GM12878 (cell line): Measurements from ENCODE around the gene RNF169. TPM values are rescaled to one million over a fixed set of nuclear protein-coding genes. Genes with fewer than 3 reads are reported as not detected.

ENCODE experiments used
- ATAC-seq: fragments of 200-7000 bp; cut with Tn5 transposase; 3 replicates; pipeline ENCODE4 v1.9.1; 2020; ENCODE audit warnings: mild to moderate bottlenecking, moderate library complexity
- BruUV-seq: library from RNA; stranded (reverse); fragments of 400-500 nt; replicated peaks from 2 replicates; lab custom pipeline; 2021; lab: Mats Ljungman, UMichigan
- CTCF ChIA-PET: fragments of 300-600 bp; sonication (Branson Sonifier 250); formaldehyde crosslinking; extraction: SDS; loops from one replicate; lab custom pipeline; 2021; ENCODE audit warnings: inconsistent platforms; lab: Yijun Ruan, JAX
- POLR2A ChIA-PET: fragments of 350-600 bp; formaldehyde crosslinking; extraction: SDS; loops from one replicate; lab custom pipeline; 2021; ENCODE audit warnings: inconsistent platforms; lab: Charles Lee
- RAD21 ChIA-PET: fragments of 300-600 bp; sonication (Branson Sonifier 250); formaldehyde crosslinking; loops from one replicate; lab custom pipeline; 2023; ENCODE audit warnings: antibody characterized with exemption; ENCODE audit not compliant: unreplicated experiment; lab: Charles Lee
- SMC1A ChIA-PET: fragments of 300-600 bp; sonication (Branson Sonifier 250); formaldehyde crosslinking; loops from one replicate; lab custom pipeline; 2023; ENCODE audit not compliant: unreplicated experiment, uncharacterized antibody; lab: Charles Lee
- DNase-seq: peaks from one replicate; pipeline ENCODE4 v3.0.0-alpha.2; 2011; ENCODE audit warnings: low read depth, low spot score
- FAIRE-seq: peaks from 3 replicates; lab custom pipeline; 2011; peaks lifted over from hg19 to GRCh38; lab: Jason Lieb, UNC
- H2AFZ ChIP-seq: 2 replicates; pipeline ENCODE4 v1.6.0; 2011; ENCODE audit warnings: low read depth, low read length, control low read depth; ENCODE audit not compliant: control insufficient read depth
- H3K27ac ChIP-seq: 2 replicates; pipeline ENCODE4 v1.5.1; 2011; ENCODE audit warnings: control low read depth; ENCODE audit not compliant: control insufficient read depth, insufficient read depth
- H3K27me3 ChIP-seq, 2 experiments: replicated peaks in 1 of 2; 2 replicates each; pipeline versions ENCODE4 v1.6.0 to v1.6.1; 2011; ENCODE audit warnings: low read length in 1 of 2; ENCODE audit not compliant: control insufficient read depth in 2 of 2, insufficient read depth in 2 of 2
- H3K36me3 ChIP-seq, 2 experiments: 2 replicates each; pipeline ENCODE4 v1.5.1; 2011; ENCODE audit warnings: low read length in 1 of 2; ENCODE audit not compliant: control insufficient read depth in 2 of 2, insufficient read depth in 2 of 2
- H3K4me1 ChIP-seq: 2 replicates; pipeline ENCODE4 v1.6.1; 2011; ENCODE audit warnings: mild to moderate bottlenecking, low read length, moderate library complexity, mixed read lengths; ENCODE audit not compliant: control insufficient read depth, insufficient read depth
- H3K4me2 ChIP-seq: 2 replicates; pipeline ENCODE4 v1.6.0; 2011; ENCODE audit warnings: control low read depth; ENCODE audit not compliant: control insufficient read depth, insufficient read depth
- H3K4me3 ChIP-seq: fragments of 200-600 bp; sonication (generic); 2 replicates; pipeline ENCODE4 v1.5.1; 2016
- H3K79me2 ChIP-seq: 2 replicates; pipeline ENCODE4 v1.6.0; 2011; ENCODE audit warnings: low read length; ENCODE audit not compliant: control insufficient read depth, insufficient read depth
- H3K9ac ChIP-seq: 2 replicates; pipeline ENCODE4 v1.8.0; 2011; ENCODE audit warnings: low read length, control low read depth, mixed read lengths; ENCODE audit not compliant: control insufficient read depth, insufficient read depth
- H3K9me3 ChIP-seq: replicated peaks from 3 replicates; pipeline ENCODE4 v1.5.1; 2011; ENCODE audit warnings: mild to moderate bottlenecking, low read length; ENCODE audit not compliant: control insufficient read depth, insufficient read depth
- H4K20me1 ChIP-seq: 2 replicates; pipeline ENCODE4 v1.6.0; 2011; ENCODE audit not compliant: control insufficient read depth, insufficient read depth
- BACH1 ChIP-seq: fragments of 450-650 bp; IDR thresholded peaks from 2 replicates; pipeline ENCODE4 v1.6.1; 2017; ENCODE audit warnings: mild to moderate bottlenecking, borderline replicate concordance
- CTCF ChIP-seq, 3 experiments: IDR thresholded peaks in 2 of 3; conservative IDR thresholded peaks in 1 of 3; 2 replicates each; pipeline ENCODE4 v1.5.1; 2011; ENCODE audit warnings: low read depth in 3 of 3, low read length in 3 of 3, mild to moderate bottlenecking in 3 of 3, control low read depth in 2 of 3, moderate library complexity in 2 of 3, inconsistent platforms in 1 of 3, mixed read lengths in 1 of 3; ENCODE audit not compliant: control insufficient read depth in 2 of 3, insufficient read depth in 1 of 3; ENCODE audit errors: extremely low read depth in 1 of 3
- CUX1 ChIP-seq: IDR thresholded peaks from 2 replicates; pipeline ENCODE4 v1.6.1; 2012; ENCODE audit warnings: improper control_type of control experiment, low read depth, low read length; ENCODE audit not compliant: insufficient replicate concordance
- EGR1 ChIP-seq, 2 experiments: IDR thresholded peaks; 1 replicate in 1 of 2; 2 replicates in 1 of 2; pipeline ENCODE4 v1.6.1; 2011 to 2012; ENCODE audit warnings: low read depth in 2 of 2, low read length in 2 of 2, borderline replicate concordance in 1 of 2, mild to moderate bottlenecking in 1 of 2, moderate library complexity in 1 of 2
- MTA2 ChIP-seq: fragments of 450-650 bp; IDR thresholded peaks from 2 replicates; pipeline ENCODE4 v1.6.1; 2016; ENCODE audit warnings: low read depth, mild to moderate bottlenecking, moderate library complexity
- PAX8 ChIP-seq: fragments of 450-650 bp; IDR thresholded peaks from 2 replicates; pipeline ENCODE4 v1.6.1; 2017; ENCODE audit warnings: mild to moderate bottlenecking, moderate library complexity
- RAD51 ChIP-seq: fragments of 450-650 bp; IDR thresholded peaks from 2 replicates; pipeline ENCODE4 v1.6.1; 2016; ENCODE audit warnings: moderate library complexity, mild to moderate bottlenecking, inconsistent platforms
- RCOR1 ChIP-seq: conservative IDR thresholded peaks from 2 replicates; pipeline ENCODE4 v1.6.1; 2012; ENCODE audit warnings: low read depth, low read length, improper control_type of control experiment
- SMAD5 ChIP-seq: IDR thresholded peaks from 2 replicates; pipeline ENCODE4 v1.6.1; 2016; ENCODE audit warnings: antibody characterized with exemption, low read depth
- ZNF207 ChIP-seq: fragments of 450-650 bp; IDR thresholded peaks from 2 replicates; pipeline ENCODE4 v1.6.1; 2014; ENCODE audit warnings: antibody characterized with exemption, mild to moderate bottlenecking, borderline replicate concordance
- ZNF622 ChIP-seq: fragments of 450-650 bp; IDR thresholded peaks from 2 replicates; pipeline ENCODE4 v1.6.1; 2017; ENCODE audit warnings: mild to moderate bottlenecking, inconsistent platforms
- ZSCAN29 ChIP-seq: fragments of 450-650 bp; IDR thresholded peaks from 2 replicates; pipeline ENCODE4 v1.6.1; 2017; ENCODE audit warnings: mild to moderate bottlenecking, moderate library complexity
- WGBS: methylation state at CpG from one replicate; pipeline ENCODE4 v1.1.6; 2016; ENCODE audit warnings: low lambda C conversion rate; ENCODE audit not compliant: insufficient replicate concordance, insufficient coverage; ENCODE audit errors: missing lambda C conversion rate; 5-methylcytosine and 5-hydroxymethylcytosine counted together
- in situ Hi-C: fragments of 300-500 bp; cut with MboI; formaldehyde crosslinking; loops from 9 replicates; pipeline ENCODE4 v1.14.3; 2018; ENCODE audit warnings: mixed read lengths
- intact Hi-C: fragments of 100-400 bp; cut with micrococcal nuclease; formaldehyde crosslinking; loops from one replicate; pipeline ENCODE4 v1.14.2; 2022; ENCODE audit not compliant: unreplicated experiment
- polyA plus RNA-seq, 11 experiments: library from polyadenylated mRNA; depleted of rRNA in 4 of 11; unstranded in 6 of 11; stranded (reverse) in 5 of 11; fragments of >200 nt; fragmentation: Nextera tagmentation in 4 of 11; fragmentation: Illumina TruSeq in 1 of 11; extraction: Ambion mirVana in 4 of 11; extraction: Trizol in 1 of 11; gene quantifications; 1 replicate in 1 of 11; 2 replicates in 10 of 11; pipeline versions ENCODE4 v1.2.1 to v1.2.3, GENCODE V29; 2011 to 2016; ENCODE audit warnings: inconsistent platforms in 2 of 11, missing spikeins in 2 of 11, low read depth in 1 of 11
- total RNA-seq, 4 experiments: library from RNA; depleted of rRNA in 3 of 4; stranded (reverse); fragments of >200 nt in 3 of 4; fragmentation: Illumina TruSeq in 1 of 4; extraction: Trizol in 1 of 4; gene quantifications; 2 replicates each; pipeline versions ENCODE4 v1.2.1 to v1.2.3, GENCODE V29; 2013 to 2021
- TF ChIP-seq, protein P1 (sequence below): IDR thresholded peaks from 2 replicates; pipeline ENCODE4 v1.6.1; 2012; ENCODE audit warnings: mild to moderate bottlenecking, low read depth, low read length

The RNF169 gene
- total and polyA plus RNA-seq, 10 of the 15 experiments (the other 5 are each of a cell fraction or from before 2014, with no cell fraction given): 0.32 to 13.2 (median 6.4) TPM

DNA sequence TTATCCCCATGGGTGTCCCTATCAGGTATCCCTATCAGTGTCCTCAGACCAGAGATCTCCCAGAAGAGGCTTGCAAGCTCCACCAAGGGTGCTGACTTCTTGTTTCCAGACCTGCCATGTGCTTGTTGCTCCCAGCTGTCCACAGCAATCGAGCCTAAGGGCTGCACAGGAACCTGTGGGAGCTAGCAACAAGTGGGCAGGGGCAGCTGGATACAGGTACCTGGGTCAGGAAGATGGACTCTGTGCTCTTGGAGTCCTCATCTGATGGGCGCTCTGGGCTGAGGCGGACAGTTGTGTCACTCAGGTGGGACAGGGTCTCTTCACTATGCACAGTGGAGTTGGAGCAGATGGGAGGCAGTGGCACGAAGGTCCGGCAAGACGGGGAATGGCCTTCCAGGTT is 99.2 kb downstream of the RNF169 start:
- RAD21 ChIA-PET: no interaction called here
- intact Hi-C loops (no loop called here), in situ Hi-C loops (no loop called here)
- Histone ChIP-seq H3K27me3 (no peaks in the 10 kb centered on the region), H3K27ac (no peak overlapping the region), H4K20me1 (no peaks in the 10 kb centered on the region), H3K4me2 (no peak overlapping the region), H3K4me3 (no peak overlapping the region), H3K36me3 (peaks cover 3 to 18% of the 10 kb centered on the region in 2 experiments; a peak in 3 of 4 replicates), H2AFZ (no peak overlapping the region), H3K9me3 (no peaks in the 10 kb centered on the region), H3K79me2 (no peaks in the 10 kb centered on the region), H3K9ac (no peak overlapping the region), H3K4me1 (no peaks in the 10 kb centered on the region)
- POLR2A ChIA-PET: no interaction called here
- ATAC-seq (no peak), FAIRE-seq (no peak), DNase-seq (no peak)
- SMC1A ChIA-PET: no interaction called here
- CTCF ChIA-PET: interaction anchor here (1.0 kb wide), 1 partner anchor 108 kb away, joined by 3 read pairs; no protein-coding TSS in a partner anchor
- WGBS: 88% methylated on average over 6 of the region's 6 CpGs
- BruUV-seq: no TSS peak
- TF ChIP-seq RCOR1: no peak
- TF ChIP-seq CUX1: no peak
- TF ChIP-seq SMAD5: no peak
- TF ChIP-seq ZSCAN29: no peak
- TF ChIP-seq CTCF (IDR thresholded peaks at IDR 0.05 in 2 of 3, conservative IDR thresholded peaks at IDR 0.05 in 1 of 3; ENCODE audit: control insufficient read depth in 2 of 3, extremely low read depth in 1 of 3, insufficient read depth in 1 of 3, low read depth in 3 of 3, low read length in 3 of 3): no peak
- TF ChIP-seq PAX8: no peak
- TF ChIP-seq ZNF207: no peak
- TF ChIP-seq, protein P1, sequence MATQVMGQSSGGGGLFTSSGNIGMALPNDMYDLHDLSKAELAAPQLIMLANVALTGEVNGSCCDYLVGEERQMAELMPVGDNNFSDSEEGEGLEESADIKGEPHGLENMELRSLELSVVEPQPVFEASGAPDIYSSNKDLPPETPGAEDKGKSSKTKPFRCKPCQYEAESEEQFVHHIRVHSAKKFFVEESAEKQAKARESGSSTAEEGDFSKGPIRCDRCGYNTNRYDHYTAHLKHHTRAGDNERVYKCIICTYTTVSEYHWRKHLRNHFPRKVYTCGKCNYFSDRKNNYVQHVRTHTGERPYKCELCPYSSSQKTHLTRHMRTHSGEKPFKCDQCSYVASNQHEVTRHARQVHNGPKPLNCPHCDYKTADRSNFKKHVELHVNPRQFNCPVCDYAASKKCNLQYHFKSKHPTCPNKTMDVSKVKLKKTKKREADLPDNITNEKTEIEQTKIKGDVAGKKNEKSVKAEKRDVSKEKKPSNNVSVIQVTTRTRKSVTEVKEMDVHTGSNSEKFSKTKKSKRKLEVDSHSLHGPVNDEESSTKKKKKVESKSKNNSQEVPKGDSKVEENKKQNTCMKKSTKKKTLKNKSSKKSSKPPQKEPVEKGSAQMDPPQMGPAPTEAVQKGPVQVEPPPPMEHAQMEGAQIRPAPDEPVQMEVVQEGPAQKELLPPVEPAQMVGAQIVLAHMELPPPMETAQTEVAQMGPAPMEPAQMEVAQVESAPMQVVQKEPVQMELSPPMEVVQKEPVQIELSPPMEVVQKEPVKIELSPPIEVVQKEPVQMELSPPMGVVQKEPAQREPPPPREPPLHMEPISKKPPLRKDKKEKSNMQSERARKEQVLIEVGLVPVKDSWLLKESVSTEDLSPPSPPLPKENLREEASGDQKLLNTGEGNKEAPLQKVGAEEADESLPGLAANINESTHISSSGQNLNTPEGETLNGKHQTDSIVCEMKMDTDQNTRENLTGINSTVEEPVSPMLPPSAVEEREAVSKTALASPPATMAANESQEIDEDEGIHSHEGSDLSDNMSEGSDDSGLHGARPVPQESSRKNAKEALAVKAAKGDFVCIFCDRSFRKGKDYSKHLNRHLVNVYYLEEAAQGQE: no peak
- TF ChIP-seq RAD51: no peak
- TF ChIP-seq BACH1: no peak
- no peak for TF ChIP-seq MTA2
- TF ChIP-seq ZNF622: no peak
- no peak for TF ChIP-seq EGR1 (IDR thresholded peaks at IDR 0.05; ENCODE audit: borderline replicate concordance in 1 of 2, low read depth in 2 of 2, low read length in 2 of 2)
